Measurements from ENCODE around the gene COPB1.

DNA sequence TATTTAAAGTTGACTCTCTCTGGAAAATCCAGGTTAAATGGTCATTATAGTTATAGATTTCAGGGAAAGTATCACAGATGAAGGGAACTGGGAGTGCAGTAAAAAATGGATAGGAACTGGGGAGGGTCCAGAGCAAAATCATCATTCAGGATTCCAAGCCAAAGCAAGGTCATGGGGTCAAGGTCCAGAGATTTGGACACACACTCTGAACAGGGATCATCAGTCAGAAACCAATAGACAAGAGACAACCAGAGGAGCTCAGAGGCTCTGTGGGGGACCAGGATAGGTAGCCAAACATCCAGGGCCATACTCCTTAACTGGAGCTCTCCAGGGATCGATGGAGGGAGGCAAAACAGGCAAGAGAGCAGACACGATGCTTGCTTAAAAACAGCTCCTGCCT lies 47.8 kb upstream of the COPB1 start:
- TF ChIP-seq EZH2 (IDR thresholded peaks at IDR 0.05; ENCODE audit: borderline replicate concordance, insufficient read depth, low read length, poor library complexity, severe bottlenecking) (no peak), POLR2AphosphoS5 (IDR thresholded peaks at IDR 0.05) (no peak), SMC3 (conservative IDR thresholded peaks at IDR 0.05; ENCODE audit: poor library complexity) (no peak)
- TF ChIP-seq, protein P1, sequence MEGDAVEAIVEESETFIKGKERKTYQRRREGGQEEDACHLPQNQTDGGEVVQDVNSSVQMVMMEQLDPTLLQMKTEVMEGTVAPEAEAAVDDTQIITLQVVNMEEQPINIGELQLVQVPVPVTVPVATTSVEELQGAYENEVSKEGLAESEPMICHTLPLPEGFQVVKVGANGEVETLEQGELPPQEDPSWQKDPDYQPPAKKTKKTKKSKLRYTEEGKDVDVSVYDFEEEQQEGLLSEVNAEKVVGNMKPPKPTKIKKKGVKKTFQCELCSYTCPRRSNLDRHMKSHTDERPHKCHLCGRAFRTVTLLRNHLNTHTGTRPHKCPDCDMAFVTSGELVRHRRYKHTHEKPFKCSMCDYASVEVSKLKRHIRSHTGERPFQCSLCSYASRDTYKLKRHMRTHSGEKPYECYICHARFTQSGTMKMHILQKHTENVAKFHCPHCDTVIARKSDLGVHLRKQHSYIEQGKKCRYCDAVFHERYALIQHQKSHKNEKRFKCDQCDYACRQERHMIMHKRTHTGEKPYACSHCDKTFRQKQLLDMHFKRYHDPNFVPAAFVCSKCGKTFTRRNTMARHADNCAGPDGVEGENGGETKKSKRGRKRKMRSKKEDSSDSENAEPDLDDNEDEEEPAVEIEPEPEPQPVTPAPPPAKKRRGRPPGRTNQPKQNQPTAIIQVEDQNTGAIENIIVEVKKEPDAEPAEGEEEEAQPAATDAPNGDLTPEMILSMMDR (IDR thresholded peaks at IDR 0.05; ENCODE audit: poor library complexity, severe bottlenecking), result no peak

Measured in neural cell (in vitro differentiated cells).